HG03354 (cell line): ENCODE results near the gene ROPN1L.
A peak's percentile ranks its signal among the peaks of the same experiment; 100 is the strongest.
"Not testable (repeated sequence)": the region's sequence is repeated elsewhere in the genome, so short reads cannot be mapped to it uniquely, and the experiment has no call there.

ENCODE experiments used
- ATAC-seq: cut with Tn5 transposase; IDR thresholded peaks from one replicate; pipeline ENCODE4 v1.9.1; 2021; ENCODE audit warnings: mild to moderate bottlenecking; ENCODE audit not compliant: unreplicated experiment, poor library complexity, severe bottlenecking

Gene ROPN1L

GRCh38 chr5:10441083-10441991, at the start of gene ROPN1L:
TSS of gene ROPN1L (plus strand) at chr5:10441879. CDS start at chr5:10442168, 289 bp downstream.
- peak; percentile 96 for ATAC-seq

- not testable (repeated sequence) for ATAC-seq
Observed at GRCh38 chr5:10392567-10393328, 48.9 kb upstream of the ROPN1L start.

DNA sequence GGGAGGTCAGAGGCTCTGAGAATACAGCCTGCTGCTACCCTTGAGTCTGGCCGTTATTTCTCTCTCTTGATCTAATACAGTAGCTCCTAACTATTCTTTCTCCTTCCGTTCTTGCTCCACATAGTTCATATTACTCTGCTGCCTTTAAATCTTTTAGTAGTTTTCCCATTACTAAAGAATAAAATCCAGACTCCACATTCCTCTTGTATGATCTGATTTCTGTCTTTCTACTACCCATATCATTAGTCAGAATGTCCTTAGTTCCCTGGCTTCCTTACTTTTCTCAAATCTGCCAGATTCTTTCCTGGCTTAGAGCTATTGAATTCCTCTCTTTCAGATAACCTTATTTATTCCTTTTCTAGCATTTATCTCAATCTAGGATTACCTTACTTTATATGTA, 48.2 kb upstream of the ROPN1L start:
- ATAC-seq: no peak

GRCh38 chr5:10396552-10396951, 45.1 kb upstream of the ROPN1L start:
- no peak for ATAC-seq

GRCh38 chr5:10399839-10400238, 41.8 kb upstream of the ROPN1L start:
- no peak for ATAC-seq

- no peak for ATAC-seq
Observed at GRCh38 chr5:10400411-10400810, 41.3 kb upstream of the ROPN1L start.

GRCh38 chr5:10400831-10401230, 40.8 kb upstream of the ROPN1L start:
- no peak for ATAC-seq

- peak; percentile 86 for ATAC-seq
Observed at GRCh38 chr5:10401498-10401897, 40.2 kb upstream of the ROPN1L start.

DNA sequence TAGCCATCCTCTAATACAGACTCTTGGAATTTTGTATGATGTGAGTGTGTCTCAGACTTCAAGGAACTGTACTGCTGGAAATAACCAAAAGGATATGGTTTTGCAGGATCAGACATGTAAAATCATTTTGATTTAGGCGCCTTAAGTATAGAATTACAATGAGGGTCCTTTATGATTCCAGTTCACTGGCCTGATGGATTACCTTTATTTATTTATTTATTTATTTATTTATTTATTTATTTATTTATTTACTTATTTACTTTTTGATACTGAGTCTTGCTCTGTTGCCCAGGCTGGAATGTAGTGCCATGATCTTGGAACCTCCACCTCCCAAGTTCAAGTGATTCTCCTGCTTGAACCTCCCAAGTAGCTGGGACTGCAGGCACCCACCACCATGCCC, 37.9 kb upstream of the ROPN1L start:
- ATAC-seq: no peak

DNA sequence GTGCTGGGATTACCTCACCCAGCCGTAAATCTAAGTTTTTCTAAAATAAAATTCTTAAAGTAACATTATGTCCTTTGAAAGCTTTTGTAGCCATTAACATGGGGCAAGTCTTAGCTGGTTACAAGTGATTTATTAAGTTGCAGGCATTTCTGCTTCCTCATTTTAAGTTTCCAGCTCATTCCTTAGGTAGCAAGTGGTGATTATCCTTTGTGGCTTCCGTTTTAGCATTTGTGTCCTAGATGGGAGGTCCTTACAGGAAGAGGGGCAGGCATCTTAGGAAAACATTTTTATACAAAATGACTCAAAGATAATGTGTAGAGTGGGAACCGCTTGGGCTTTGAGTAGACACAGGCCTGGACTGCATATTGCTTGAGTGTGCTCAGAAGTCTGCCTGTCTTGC, 35.0 kb upstream of the ROPN1L start:
- no peak for ATAC-seq

GRCh38 chr5:10409504-10409903, 32.2 kb upstream of the ROPN1L start:
- no peak for ATAC-seq

DNA sequence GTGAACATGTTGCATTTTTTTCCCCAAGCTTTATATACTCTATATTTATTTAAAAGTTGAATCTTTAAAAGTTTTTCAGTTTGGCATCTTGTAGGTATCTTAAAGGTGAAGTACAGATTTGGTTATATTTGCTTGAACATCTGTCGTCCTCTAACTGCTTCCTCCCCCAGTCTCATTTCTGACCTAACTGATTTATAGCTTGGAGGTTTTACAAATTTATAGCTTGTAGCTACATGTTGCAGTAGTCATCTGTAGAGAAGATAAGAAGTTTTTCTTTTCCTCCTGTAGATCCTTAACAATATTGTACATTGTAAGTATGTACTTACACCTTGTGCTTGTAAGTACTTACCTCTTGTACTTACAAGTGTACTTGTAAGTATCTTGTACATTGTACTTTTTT, 31.0 kb upstream of the ROPN1L start:
- ATAC-seq: no peak

DNA sequence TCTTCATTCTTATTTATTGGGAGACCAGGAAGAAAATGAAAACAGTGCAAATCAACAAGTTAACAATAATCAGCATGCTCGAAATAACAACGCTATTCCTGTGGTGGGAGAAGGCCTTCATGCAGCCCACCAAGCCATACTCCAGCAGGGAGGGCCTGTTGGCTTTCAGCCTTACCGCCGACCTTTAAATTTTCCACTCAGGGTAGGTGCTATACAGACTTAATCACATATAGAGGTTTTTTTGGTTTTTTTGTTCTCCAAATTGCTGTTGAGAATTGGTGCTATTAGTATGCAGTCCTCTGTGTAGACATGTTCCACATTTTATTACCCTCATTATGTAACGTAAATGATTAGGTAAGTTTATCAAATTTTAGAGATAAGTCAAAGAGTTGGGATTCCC, 30.3 kb upstream of the ROPN1L start:
- ATAC-seq: no peak

DNA sequence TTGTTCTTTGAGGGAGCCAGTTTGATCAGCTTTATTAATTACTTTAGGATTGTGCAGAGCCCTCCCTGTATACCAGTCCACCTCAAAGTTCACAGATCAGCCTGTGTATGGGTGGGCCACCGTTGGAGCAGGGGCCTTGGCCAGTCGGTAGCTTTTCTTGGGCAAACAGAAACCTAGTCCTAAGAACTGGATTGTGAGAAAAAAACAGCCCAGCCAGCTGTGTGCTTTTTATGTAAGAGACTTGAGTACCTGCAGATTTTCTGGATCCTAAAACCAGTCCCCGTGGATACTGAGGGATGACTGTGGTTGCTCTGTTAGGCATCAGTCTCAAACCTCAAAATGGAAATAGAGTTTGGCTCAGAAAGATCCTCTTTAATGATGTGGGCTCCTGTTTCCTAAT, 24.8 kb upstream of the ROPN1L start:
- ATAC-seq: no peak

- ATAC-seq: no peak
Observed at GRCh38 chr5:10418654-10419345, 22.9 kb upstream of the ROPN1L start.

DNA sequence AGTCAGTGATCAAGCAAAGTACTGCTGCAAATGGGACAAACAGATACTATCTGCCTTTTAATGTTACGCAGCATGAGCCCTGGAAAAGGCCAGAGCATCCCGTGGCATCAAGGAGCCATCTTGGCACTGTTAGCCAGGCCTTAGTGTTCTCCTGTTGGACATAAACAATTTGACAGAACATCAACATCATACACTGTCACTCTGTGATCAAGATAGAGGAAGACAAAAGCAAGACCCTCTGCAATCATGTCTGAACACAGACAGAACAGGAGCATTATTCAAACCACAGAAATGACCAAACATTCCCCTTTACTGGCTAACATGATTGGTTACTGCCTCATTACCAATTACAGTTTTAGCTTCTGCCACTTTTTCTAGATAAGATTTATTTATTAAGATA, 21.2 kb upstream of the ROPN1L start:
- ATAC-seq: no peak

DNA sequence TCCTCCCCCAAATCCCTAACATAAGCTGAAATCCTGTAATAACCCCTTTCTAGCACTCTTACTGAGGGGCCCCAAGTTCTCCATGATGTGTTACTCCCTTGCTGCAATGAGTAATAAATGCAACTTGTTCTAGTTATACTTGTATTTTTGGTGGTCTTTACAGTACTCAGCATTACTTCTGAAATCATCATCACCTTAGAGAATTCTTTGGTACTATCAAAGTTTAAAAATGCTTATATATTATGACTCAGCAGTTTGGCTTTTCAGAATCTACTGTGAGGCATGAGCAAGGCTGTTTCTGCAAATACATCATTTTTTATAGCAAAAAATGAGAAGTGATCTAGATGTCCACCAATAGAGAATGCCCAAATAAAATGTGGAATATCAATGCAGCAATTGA, 20.7 kb upstream of the ROPN1L start:
- ATAC-seq: no peak

- ATAC-seq: no peak
Observed at GRCh38 chr5:10421896-10422691, 19.6 kb upstream of the ROPN1L start.

DNA sequence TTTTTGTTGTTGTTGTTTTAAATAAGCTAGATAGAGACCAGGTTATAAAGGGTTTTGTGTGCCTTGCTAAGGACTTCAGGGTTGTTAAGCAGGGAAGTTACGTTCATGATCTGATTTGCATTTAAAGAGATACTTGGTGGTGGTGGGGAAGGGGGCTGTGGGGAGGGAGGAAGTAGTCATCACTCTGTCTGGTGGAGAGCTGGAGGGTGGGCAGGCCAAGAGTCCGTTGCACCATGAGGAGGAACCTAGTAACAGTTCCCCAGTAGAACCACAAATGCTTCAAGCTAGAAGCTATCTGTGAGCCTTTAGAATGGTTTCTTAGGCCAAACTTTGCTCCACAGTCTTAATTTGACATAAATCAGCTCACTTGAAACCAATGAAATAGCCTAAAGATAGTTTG, 18.7 kb upstream of the ROPN1L start:
- no peak for ATAC-seq
